ENCODE results near the gene TMEM88. TPM values are rescaled to one million over a fixed set of nuclear protein-coding genes. Genes with fewer than 3 reads are reported as not detected.
A peak's percentile ranks its signal among the peaks of the same experiment; 100 is the strongest.

The TMEM88 gene
- total and polyA plus RNA-seq, 2 donors (not counting 1 experiment from before 2014, with no cell fraction given): 5.1 to 9.5 TPM

DNA sequence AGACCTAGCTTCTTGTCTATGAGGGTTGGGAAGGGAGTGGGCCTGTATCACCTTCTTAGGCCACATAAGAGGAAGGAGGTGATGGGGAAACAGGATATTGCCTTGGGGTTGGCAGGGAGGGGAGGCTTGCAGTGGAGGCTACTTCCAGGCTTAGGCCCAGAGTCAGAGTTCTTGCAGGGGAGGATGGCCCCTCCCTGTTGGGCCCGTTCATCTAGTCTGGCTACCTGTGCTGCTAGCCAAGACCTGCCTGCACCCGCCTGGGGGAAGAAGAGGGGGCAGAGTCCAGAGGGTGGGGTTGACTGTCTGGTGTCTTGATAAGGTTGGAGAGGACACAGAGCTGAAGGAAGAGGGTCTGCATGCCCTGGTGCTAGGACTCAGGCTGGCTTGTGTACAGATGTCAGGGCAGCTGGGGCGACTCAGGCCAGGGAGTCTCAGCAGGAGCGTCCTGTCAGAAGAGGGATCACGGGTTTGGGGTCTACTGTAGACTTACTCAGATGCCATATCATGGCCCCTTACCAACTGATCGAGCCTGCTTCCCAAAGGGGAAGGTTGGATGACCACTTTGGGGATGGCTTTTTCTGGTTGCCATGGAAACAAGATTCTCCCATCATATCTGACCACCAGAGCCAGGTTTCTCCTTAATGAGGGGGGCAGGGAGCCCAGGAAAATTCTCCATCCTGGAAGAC, 15.5 kb upstream of the TMEM88 start:
- Histone ChIP-seq H3K36me3 (replicated peaks in 1 of 2; ENCODE audit: control extremely low read depth in 1 of 2, control insufficient read depth in 1 of 2, extremely low read depth in 1 of 2, insufficient read depth in 2 of 2, low read length in 1 of 2) (no peaks in the 10 kb centered on the region), H3K79me2 (ENCODE audit: control insufficient read depth, insufficient read depth, low read length) (peaks cover 18% of the 10 kb centered on the region), H3K4me2 (replicated peaks; ENCODE audit: low read depth, low read length, poor library complexity, severe bottlenecking) (peak overlapping the region; percentile 33), H2AFZ (ENCODE audit: insufficient read depth, low read depth, low read length, poor library complexity, severe bottlenecking) (no peak overlapping the region), H4K20me1 (ENCODE audit: control insufficient read depth, insufficient read depth, low read length, poor library complexity, severe bottlenecking) (peaks cover 33% of the 10 kb centered on the region), H3K4me1 (ENCODE audit: control insufficient read depth in 2 of 2, insufficient read depth in 2 of 2, low read length in 2 of 2) (peaks cover 42 to 75% of the 10 kb centered on the region in 2 donors), H3K9me3 (ENCODE audit: control extremely low read depth in 1 of 3, control insufficient read depth in 2 of 3, insufficient read depth in 1 of 3, low read length in 2 of 3) (peaks cover 0 to 4% (median 0%) of the 10 kb centered on the region in 3 donors), H3K27me3 (replicated peaks in 1 of 4; ENCODE audit: control extremely low read depth in 1 of 4, control insufficient read depth in 3 of 4, insufficient read depth in 4 of 4, low read length in 3 of 4) (no peaks in the 10 kb centered on the region), H3K27ac (ENCODE audit: low read length in 2 of 2) (peak overlapping the region; percentile 11 to 100), H3K4me3 (ENCODE audit: control extremely low read depth in 1 of 5, extremely low read depth in 1 of 5, insufficient read depth in 1 of 5, low read depth in 2 of 5, low read length in 4 of 5) (peak overlapping the region in 1 of 5 experiments; percentile 16), H3K9ac (ENCODE audit: low read length) (no peak overlapping the region)
- ATAC-seq (ENCODE audit: low read depth) (no peak), DNase-seq (peak; percentile 41)
- intact Hi-C loops (cut with micrococcal nuclease): loop anchor here (10.0 kb wide), 2 partner anchors 825 to 1185 kb away; partner anchors contain the start of genes C17orf100, MED31 and RNASEK
- ChIA-PET POLR2A (interaction anchor here (1.4 to 1.5 kb wide), 2 partner anchors 18 kb away, joined by 4 to 5 read pairs; partner anchors contain the start of genes CYB5D1 and NAA38), CTCF (interaction anchor here (0.5 to 5.3 kb wide), 7 partner anchors 14 to 571 kb away, joined by 3 to 53 read pairs (median 6); partner anchors contain the start of genes CYB5D1 and NAA38)
- peak overlapping the region; percentile 70 for H3K27ac Mint-ChIP-seq
- no peaks in the 10 kb centered on the region for H3K9me3 Mint-ChIP-seq (ENCODE audit: insufficient read depth)
- no peaks in the 10 kb centered on the region for H3K27me3 Mint-ChIP-seq
- peaks cover 62% of the 10 kb centered on the region for H3K4me1 Mint-ChIP-seq
- TF ChIP-seq EZH2 (IDR thresholded peaks at IDR 0.05; ENCODE audit: borderline replicate concordance, insufficient read depth, low read depth, low read length, poor library complexity, severe bottlenecking): no peak
- TF ChIP-seq, protein P1, sequence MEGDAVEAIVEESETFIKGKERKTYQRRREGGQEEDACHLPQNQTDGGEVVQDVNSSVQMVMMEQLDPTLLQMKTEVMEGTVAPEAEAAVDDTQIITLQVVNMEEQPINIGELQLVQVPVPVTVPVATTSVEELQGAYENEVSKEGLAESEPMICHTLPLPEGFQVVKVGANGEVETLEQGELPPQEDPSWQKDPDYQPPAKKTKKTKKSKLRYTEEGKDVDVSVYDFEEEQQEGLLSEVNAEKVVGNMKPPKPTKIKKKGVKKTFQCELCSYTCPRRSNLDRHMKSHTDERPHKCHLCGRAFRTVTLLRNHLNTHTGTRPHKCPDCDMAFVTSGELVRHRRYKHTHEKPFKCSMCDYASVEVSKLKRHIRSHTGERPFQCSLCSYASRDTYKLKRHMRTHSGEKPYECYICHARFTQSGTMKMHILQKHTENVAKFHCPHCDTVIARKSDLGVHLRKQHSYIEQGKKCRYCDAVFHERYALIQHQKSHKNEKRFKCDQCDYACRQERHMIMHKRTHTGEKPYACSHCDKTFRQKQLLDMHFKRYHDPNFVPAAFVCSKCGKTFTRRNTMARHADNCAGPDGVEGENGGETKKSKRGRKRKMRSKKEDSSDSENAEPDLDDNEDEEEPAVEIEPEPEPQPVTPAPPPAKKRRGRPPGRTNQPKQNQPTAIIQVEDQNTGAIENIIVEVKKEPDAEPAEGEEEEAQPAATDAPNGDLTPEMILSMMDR (IDR thresholded peaks at IDR 0.05): no peak
- 87% methylated on average over 5 of the region's 6 CpGs for WGBS (ENCODE audit: insufficient coverage)
- H3K4me3 Mint-ChIP-seq: peak overlapping the region; percentile 51

DNA sequence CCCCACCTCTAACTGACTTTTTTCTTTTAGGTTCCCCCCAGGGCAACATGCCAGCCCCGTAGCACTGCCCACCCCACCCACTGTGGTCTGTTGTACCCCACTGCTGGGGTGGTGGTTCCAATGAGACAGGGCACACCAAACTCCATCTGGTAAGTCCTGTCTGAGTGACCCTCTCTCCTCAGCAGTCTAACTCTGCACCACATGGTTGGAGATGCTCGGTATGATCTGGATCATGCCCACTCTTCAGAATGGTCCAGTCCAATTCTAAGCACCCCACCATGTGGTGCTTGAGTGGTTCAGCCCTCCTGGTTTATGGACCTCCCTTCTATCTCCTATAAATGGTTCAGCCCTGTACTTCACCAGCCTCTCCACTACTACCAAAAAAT, 15.0 kb upstream of the TMEM88 start:
- peaks cover 43 to 77% of the 10 kb centered on the region in 2 donors for H3K4me1 ChIP-seq (ENCODE audit: control insufficient read depth in 2 of 2, insufficient read depth in 2 of 2, low read length in 2 of 2)
- H3K36me3 ChIP-seq (replicated peaks in 1 of 2; ENCODE audit: control extremely low read depth in 1 of 2, control insufficient read depth in 1 of 2, extremely low read depth in 1 of 2, insufficient read depth in 2 of 2, low read length in 1 of 2): no peaks in the 10 kb centered on the region
- TF ChIP-seq, protein P1 (IDR thresholded peaks at IDR 0.05): no peak
- no peak for TF ChIP-seq EZH2 (IDR thresholded peaks at IDR 0.05; ENCODE audit: borderline replicate concordance, insufficient read depth, low read depth, low read length, poor library complexity, severe bottlenecking)
- H3K27ac ChIP-seq (ENCODE audit: low read length in 2 of 2): peak overlapping the region in 1 of 2 donors; percentile 100
- WGBS (ENCODE audit: insufficient coverage): 94% methylated on average over 2 of the region's 2 CpGs
- Mint-ChIP-seq H3K27ac (peak overlapping the region; percentile 70), H3K4me3 (peak overlapping the region; percentile 100), H3K9me3 (ENCODE audit: insufficient read depth) (no peaks in the 10 kb centered on the region), H3K4me1 (peaks cover 64% of the 10 kb centered on the region), H3K27me3 (no peaks in the 10 kb centered on the region)
- peak overlapping the region in 1 of 5 experiments; percentile 8 for H3K4me3 ChIP-seq (ENCODE audit: control extremely low read depth in 1 of 5, extremely low read depth in 1 of 5, insufficient read depth in 1 of 5, low read depth in 2 of 5, low read length in 4 of 5)
- H4K20me1 ChIP-seq (ENCODE audit: control insufficient read depth, insufficient read depth, low read length, poor library complexity, severe bottlenecking): peaks cover 38% of the 10 kb centered on the region
- no peak overlapping the region for H3K4me2 ChIP-seq (replicated peaks; ENCODE audit: low read depth, low read length, poor library complexity, severe bottlenecking)
- no peaks in the 10 kb centered on the region for H3K27me3 ChIP-seq (replicated peaks in 1 of 4; ENCODE audit: control extremely low read depth in 1 of 4, control insufficient read depth in 3 of 4, insufficient read depth in 4 of 4, low read length in 3 of 4)
- H3K9ac ChIP-seq (ENCODE audit: low read length): no peak overlapping the region
- ATAC-seq (ENCODE audit: low read depth) (no peak), DNase-seq (peak; percentile 50)
- H2AFZ ChIP-seq (ENCODE audit: insufficient read depth, low read depth, low read length, poor library complexity, severe bottlenecking): no peak overlapping the region
- ChIA-PET CTCF (interaction anchor here (0.9 to 2.2 kb wide), 4 partner anchors 11 to 97 kb away, joined by 3 to 9 read pairs (median 4); no protein-coding TSS in a partner anchor), POLR2A (interaction anchor here (0.7 to 1.5 kb wide), 2 partner anchors 17 to 181 kb away, joined by 3 to 4 read pairs; partner anchors contain the start of gene NAA38)
- intact Hi-C loops (cut with micrococcal nuclease): loop anchor here (5.0 to 10.0 kb wide), 4 partner anchors 153 to 1185 kb away; partner anchors contain the start of genes C17orf100, FXR2, MED31 and RNASEK
- H3K9me3 ChIP-seq (ENCODE audit: control extremely low read depth in 1 of 3, control insufficient read depth in 2 of 3, insufficient read depth in 1 of 3, low read length in 2 of 3): peaks cover 0 to 4% (median 0%) of the 10 kb centered on the region in 3 donors
- H3K79me2 ChIP-seq (ENCODE audit: control insufficient read depth, insufficient read depth, low read length): peaks cover 19% of the 10 kb centered on the region
